ENCODE results near the gene KRT85.
"Not testable (repeated sequence)": the region's sequence is repeated elsewhere in the genome, so short reads cannot be mapped to it uniquely, and the experiment has no call there.

Gene KRT85

GRCh38 chr12:52366738-52367485 is at the start of gene KRT85:
KRT85 (minus strand) TSS chr12:52367481; CDS start chr12:52367405, 76 bp downstream.
- ATAC-seq (no peak), DNase-seq (no peak)

DNA sequence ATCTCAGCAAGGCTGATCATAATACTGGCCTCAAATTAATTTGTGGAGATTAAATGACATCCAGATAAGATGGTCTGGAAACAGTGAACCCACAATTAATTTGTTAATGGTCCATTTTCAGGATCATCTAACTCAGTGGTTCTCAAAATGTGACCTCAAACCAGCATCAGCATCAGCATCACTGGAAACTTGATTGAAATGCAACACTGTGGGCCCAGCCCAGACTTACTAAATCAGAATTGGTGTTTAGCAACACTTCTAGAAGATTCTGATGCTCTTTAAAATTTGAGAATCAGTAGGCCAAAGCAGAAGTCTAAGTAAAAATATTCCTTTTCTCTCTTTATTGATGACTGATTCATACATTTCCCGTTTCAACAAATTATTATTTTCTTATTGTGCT is 49.5 kb upstream of the KRT85 start:
- ATAC-seq (no peak), DNase-seq (no peak)

DNA sequence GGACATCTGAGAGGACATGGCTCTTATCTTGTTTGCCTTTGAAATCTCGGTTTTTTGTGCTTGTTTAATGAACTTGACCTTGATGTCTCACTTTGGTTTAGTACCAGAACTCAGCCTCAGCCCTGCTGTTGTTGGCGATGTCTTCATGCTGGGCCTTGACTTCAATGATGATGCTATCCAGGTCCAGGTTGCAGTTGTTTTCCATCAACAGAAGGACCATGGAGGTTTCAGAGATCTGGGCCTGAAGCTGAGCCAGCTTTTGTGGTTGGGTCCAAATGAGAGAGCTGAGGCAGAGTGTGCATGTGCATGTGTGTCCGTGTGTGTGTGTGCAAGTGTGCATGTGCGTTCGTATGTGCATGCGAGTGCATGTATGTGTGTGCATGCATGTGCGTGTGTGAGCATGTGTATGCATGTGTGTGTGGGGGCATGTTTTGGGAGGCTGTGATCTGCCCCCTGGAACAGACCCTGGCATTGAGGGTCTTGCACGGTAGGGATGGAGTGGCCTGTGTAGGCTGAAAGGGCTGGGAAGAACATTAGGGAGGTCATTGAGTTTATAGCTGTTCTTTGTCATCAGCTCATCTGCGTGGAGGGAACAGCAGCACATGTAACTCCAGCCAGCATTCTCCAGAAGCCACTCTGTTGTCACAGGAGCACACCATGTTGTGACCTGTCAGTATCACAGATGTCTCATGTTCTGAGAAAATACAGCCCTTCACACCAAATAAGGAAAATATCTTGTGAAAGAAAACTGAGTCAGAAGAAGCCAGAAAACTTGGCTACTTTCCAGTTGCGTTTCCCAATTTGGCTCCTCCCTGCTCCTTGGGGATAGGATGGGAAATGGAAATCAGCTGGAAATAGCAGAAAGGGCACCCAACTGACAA is 48.8 kb upstream of the KRT85 start:
- no peak for ATAC-seq
- no peak for DNase-seq

GRCh38 chr12:52414936-52415335 is 47.7 kb upstream of the KRT85 start:
- DNase-seq (no peak), ATAC-seq (no peak)

DNA sequence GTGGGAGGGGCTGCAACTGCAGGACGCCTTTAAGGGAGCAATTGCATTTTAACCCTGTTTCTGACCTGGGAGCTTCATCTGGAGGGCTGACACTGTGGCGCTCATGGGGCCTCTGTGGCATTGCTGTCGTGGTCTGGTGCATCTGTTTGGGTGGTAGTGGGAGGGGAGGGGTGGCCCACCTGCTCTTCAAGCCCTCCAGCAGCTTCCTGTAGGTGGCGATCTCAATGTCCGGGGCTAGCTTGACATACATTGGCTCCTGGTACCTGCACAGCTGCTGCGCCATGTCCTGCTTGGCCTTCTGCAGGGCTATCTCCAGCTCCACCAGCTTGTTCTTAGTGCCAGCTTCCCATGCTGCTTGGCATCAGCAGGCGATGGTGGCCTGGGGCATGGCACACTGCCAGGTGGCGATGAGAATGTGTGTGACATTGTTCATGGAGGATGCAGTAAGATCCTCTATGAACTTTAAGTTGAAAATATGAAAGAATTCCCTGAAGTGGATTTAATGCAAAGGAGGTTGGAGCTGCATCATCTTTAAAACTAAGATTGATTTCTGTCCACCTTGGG is 46.6 kb upstream of the KRT85 start:
- DNase-seq (no peak), ATAC-seq (no peak)

- ATAC-seq (no peak), DNase-seq (no peak)
Measured at GRCh38 chr12:52413202-52413601, 45.9 kb upstream of the KRT85 start.

DNA sequence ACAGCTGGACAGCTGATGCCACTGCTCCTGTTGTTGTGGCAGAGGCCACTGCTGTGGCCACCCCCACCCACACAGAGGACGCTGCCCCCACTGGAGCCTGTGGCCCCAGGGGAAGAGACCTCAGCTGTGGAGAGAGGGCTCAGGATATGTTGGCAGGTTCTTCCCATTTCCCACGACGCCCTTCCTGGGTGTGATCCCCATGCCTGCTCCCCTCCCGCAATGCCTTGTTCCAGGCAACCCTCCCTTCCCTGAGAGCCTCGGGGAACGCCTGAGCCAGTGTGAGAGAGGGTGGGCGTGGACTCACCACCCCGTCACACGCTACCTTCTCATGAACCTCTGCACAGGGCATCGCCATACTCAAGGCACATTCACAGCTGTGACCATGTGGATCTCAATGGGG is 44.5 kb upstream of the KRT85 start:
- no peak for DNase-seq
- no peak for ATAC-seq

- ATAC-seq, result not testable (repeated sequence)
Measured at GRCh38 chr12:52410589-52411248, 43.4 kb upstream of the KRT85 start.

GRCh38 chr12:52407918-52408317 is 40.6 kb upstream of the KRT85 start:
- DNase-seq, result no peak
- no peak for ATAC-seq

More at GRCh38 chr12:52410589-52411248, 43.4 kb upstream of the KRT85 start:
- not testable (repeated sequence) for DNase-seq

- DNase-seq (no peak), ATAC-seq (no peak)
Measured at GRCh38 chr12:52405922-52406385, 38.7 kb upstream of the KRT85 start, which contains the start of gene KRT82. KRT82 (minus strand) TSS chr12:52406335; CDS start chr12:52406277, 58 bp downstream.

DNA sequence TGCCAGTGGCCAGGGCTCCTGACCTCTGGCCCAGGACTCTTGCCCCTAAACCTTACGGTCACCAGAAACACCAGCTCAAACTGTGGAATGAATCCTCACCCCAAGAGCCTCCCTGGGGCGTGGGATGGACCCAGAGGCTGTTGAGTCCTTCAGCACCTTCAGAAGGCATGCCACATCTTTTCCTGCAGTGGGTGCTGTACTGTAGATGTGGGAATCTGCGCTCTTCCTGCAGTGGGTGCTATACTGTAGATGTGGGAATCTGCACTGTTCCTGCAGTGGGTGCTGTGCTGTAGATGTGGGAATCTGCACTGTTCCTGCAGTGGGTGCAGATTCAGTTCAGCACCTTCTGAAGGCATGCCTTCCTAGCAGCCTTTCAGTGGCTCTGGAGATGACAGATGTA is 37.7 kb upstream of the KRT85 start:
- DNase-seq (no peak), ATAC-seq (no peak)

DNA sequence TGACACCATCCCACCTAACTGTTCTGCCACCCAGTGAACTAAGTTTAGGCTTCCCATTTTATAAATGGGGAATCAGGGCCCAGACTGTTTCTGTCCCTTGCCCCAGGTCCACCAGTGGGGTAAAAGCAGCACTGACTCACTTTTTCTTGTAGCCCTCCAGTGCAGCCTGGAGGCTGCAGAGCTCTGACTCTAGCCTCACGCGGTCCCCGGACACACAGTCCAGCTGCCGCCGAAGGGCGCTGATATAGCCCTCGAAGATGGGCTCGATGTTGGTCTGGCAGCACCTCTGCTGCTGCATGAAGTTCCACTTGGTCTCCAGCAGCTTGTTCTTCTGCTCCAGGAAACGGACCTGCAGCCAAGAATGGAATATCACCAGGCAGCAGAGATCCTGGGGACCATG is 36.3 kb upstream of the KRT85 start:
- ATAC-seq (no peak), DNase-seq (no peak)

DNA sequence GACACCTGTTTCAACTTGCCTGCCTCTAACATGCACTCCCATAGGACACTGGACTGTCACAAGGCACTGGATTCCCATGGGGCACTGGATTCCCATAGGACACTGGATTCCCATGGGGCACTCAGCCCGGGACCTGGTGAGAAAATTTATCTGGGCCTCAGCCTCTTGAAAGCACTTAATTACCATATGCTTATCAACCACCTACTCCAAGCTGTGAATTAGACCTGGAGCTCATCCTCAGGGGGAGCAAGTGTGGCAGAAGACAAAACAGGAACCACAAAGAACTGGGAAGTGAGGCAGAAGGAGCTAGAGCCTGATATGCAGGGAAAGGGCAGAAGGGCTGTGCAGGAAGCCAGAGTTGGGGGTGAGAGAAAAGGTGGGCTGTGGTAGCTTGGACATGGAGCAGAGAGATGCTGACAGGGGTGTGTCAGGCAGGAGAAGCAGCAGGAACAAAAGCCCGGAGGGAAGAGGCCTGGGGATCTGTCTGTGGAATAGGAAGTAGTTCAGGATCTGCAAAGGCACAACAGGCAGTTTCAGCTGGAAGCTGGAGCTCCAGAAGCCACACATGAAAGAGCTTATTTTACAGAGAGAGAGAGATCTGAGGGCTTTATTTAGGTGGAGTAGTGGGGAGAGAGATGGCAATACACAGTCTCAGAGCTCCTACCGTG is 35.7 kb upstream of the KRT85 start:
- no peak for ATAC-seq
- DNase-seq, result no peak

DNA sequence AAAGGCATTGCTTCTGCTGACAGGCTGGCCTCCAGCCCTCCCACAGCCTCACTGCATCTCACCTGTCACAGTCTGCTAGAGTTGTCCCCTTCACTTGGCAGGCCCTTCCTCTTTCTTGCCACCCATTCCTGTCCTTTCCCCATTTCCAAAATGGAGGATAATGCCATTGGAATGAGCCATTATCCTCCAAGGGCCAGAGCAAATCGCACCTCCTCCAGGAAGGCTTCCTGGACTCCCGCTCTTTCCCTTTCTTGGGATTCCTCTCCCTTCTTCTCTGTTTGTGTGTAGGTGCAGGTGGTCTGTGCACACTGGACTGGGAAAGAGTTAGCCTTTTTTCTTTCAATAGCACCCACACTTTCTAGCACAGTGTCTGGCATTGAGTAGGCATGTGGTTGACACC is 35.1 kb upstream of the KRT85 start:
- DNase-seq, result no peak
- ATAC-seq, result no peak

DNA sequence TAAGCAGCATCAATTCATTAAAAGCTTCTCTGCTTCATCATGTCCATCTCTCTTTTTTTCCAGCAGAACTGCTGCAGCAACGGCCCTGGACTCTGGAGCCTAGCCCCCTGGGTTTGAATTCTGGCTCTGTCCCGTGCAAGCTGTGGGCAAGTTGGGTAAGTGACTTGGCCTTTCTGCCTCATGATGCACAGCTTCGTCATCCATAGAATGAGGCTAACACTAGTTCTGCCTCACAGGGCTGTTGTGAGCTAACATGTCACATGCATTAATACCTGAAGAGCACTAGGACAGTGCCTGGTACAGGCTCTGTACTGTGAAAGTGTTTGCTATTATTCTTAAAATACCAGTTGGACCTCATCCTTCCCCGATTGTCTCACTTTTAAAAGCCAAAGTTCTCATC is 34.6 kb upstream of the KRT85 start:
- ATAC-seq (no peak), DNase-seq (no peak)

DNA sequence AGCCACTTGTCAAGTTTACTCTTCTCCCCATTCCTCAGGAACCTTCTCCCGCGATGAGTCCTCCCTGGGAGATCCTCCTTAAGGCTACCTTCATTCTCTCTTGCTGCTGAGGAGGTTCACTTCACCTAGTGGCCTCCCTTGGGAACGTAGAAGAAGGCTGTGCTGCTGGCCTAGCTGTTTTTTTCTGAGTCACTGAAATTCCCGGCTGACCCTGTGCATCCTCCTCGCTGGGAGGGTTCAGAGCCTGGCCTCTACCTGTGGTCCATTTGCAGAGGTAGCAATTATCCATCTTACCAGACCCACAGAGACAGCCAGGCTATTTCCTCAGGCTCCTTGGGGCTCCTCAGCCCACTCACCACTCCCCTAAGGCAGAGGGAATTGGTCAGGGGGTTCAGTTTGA is 34.2 kb upstream of the KRT85 start:
- no peak for DNase-seq
- no peak for ATAC-seq

DNA sequence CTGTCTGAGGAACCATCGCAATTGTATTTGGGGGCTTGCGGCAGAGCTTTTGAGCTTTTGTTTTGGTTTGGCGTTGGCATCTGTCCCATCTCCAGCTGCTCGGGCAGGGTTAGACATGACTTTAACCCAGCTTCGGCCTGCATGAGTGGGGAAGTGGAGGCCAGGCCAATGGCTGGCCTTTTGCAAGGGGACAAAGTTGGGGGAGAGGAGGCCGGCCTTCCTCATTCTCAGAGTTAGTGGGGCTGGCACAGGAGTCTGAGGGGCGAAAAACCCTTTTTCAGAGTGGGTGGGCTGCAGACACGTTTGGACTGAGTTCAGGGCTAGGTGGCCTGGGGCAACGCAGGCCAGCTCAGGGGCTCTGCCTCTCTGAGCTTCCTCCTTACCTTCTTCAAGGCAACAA is 33.6 kb upstream of the KRT85 start:
- no peak for DNase-seq
- ATAC-seq, result no peak

DNA sequence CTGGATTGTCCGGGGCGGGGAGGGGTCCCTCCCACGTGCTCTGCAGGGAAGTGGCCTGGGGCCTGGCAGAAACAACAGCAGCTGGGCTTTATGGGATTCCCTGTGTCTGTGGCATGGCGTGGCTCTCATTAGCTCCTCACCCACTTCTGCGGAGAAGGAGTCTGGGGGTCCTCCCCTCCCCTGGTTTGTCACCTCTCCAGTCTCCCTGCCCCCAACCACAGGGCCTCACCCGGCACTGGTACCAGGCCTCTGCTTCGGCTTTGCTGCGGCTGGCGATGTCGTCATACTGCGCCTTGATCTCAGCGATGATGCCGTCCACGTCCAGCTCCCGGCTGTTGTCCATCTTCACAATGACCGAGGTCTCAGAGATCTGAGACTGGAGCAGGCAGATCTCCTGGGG is 32.5 kb upstream of the KRT85 start:
- DNase-seq, result no peak
- no peak for ATAC-seq

DNA sequence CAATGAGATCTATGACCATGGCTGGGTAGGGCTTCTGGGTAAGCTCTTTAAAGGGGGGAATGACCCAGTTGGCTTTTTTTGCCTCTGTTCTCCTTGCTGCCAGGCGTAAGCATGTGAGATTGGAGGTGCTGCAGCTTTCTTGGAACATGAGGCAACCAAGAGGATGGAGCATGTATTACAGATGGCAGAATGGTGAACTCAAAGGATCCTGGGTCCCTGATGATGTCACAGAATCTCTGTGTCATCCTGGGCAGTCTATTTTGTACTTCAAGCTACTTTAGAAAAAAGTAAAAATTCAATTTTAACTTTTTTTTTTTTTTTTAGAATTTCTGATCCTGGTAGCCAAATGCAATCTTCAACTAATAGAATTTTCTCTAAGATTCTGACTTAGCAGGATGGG is 30.9 kb upstream of the KRT85 start:
- DNase-seq, result no peak
- ATAC-seq, result no peak

DNA sequence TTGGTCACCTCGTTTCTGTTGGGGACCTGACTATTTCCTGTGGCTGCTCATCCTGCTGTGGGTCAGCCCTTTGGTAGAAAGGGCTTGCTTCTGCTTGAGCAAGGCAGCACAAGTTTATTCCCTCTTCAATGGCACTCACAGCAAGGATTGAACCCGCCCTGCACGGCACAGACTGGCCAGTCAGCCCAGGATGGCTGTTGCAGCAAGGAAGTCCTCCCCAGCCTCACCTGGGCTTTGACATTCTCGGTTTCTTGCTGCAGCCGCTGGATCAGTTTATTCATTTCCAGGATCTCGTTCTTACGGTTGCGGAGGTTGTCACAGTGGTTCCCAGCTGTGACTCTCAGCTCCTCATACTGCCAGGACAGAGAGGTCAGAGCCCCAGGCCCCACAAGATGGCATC is 29.4 kb upstream of the KRT85 start:
- DNase-seq, result no peak
- no peak for ATAC-seq

DNA sequence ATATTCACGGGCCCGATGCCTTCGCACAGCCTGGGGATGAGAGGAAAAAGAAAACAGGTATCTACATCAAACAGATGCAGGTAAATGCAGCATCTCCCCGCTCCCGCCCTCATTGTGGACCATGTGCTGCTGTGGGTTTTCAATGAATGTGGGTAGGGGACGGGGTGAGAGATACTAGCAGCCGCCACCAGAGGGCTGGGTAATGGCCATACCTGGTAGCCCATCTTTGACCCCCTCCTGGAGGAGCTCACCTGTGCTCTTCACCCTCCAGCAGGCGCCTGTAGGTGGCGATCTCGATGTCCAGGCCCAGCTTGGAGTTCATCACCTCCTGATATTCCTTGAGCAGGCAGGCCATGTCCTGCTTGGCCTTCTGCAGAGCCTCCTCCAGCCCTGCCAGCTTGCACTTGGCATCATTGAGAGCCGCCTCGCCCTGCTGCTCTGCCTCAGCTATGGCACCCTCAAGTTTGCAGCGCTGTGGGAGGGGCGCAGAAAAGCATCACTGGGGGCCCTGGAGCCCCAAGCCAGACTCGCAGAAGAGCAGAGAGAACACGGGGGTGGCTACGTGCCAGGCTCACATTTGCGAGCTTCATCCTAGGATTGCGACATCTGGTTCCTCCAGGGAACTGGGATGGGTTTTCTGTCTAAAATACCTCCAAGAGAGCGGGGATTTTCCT is 28.6 kb upstream of the KRT85 start:
- ATAC-seq (no peak), DNase-seq (peak; percentile 9)
